Neutrophil (primary cell): Measurements from ENCODE around the gene KY.

ENCODE experiments used
- H3K27ac ChIP-seq: fragments of 200-600 bp; sonication (generic); 2 replicates; pipeline ENCODE4 v1.5.1; 2016; ENCODE audit warnings: mild to moderate bottlenecking, moderate library complexity
- H3K27me3 ChIP-seq: fragments of 200-600 bp; sonication (generic); 2 replicates; pipeline ENCODE4 v1.6.0; 2016; ENCODE audit warnings: mild to moderate bottlenecking
- H3K36me3 ChIP-seq: fragments of 200-600 bp; sonication (generic); 2 replicates; pipeline ENCODE4 v1.5.1; 2017
- H3K4me1 ChIP-seq, 2 experiments: fragments of 200-600 bp in 1 of 2; sonication (generic) in 1 of 2; 1 replicate in 1 of 2; 2 replicates in 1 of 2; pipeline versions ENCODE4 v1.5.1 to v1.6.1; 2013 to 2016; ENCODE audit warnings: low read depth in 1 of 2, low read length in 1 of 2, mild to moderate bottlenecking in 1 of 2, moderate library complexity in 1 of 2; ENCODE audit not compliant: control insufficient read depth in 1 of 2, insufficient read depth in 1 of 2
- H3K4me3 ChIP-seq, 2 experiments: fragments of 200-600 bp in 1 of 2; sonication (generic) in 1 of 2; 1 replicate in 1 of 2; 2 replicates in 1 of 2; pipeline ENCODE4 v1.5.1; 2013 to 2016; ENCODE audit warnings: low read depth in 1 of 2, low read length in 1 of 2, mild to moderate bottlenecking in 1 of 2, moderate library complexity in 1 of 2
- H3K9me3 ChIP-seq: fragments of 200-600 bp; sonication (generic); 2 replicates; pipeline ENCODE4 v1.5.1; 2016
- CTCF ChIP-seq: fragments of 200-600 bp; sonication (generic); IDR thresholded peaks from 2 replicates; pipeline ENCODE4 v1.5.1; 2016; ENCODE audit warnings: antibody characterized with exemption

KY gene

DNA sequence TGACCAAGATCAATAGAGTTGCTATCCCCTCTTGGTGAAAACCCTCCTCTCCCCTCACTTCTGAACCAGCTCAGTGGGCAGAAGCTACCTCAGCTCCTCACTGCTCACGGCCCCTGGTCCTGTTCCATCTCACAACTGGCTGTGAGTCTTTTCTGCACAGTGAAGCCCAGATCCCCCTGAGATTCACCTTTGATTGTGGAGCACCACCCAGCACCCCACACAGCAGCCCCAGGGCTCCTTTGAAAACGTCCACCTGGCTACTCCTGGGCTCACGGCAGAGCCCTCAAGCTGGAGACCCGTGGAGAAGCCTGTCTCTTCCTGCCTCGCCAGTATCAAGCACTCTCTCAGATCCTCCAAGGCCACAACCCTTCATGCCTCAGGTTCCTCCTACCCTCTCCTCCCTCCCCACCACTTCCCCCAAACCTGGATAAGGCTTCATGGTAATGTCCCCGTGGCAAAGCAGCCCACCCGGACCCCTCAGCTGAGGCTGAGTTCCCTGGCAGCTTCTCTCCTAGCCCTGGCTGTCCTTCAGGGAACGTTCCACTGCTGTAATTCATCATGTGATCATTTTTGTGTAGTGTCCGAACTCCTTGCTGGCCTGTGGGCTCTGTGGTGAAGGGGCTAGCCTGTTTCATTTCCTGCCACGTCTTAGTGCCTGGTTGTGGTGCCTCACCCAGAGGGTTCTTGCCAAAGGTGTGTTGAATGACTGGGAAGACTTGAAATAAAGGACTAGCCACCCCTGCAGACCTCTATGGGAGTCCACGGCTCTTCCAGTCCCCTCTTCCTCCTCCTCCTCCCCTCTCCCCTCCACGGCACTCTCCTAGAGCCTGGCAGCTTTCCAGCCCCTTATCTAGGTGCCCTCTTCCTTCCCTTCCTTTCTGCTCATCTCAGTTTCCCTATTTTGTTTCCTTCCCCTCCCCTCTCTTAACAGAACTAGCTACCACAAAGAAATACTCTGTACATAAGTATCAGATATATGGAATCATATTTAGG is 44.5 kb downstream of the KY start:
- H3K4me1 ChIP-seq: peaks cover 73 to 83% of the 10 kb centered on the region in 2 experiments
- peaks cover 67% of the 10 kb centered on the region for H3K36me3 ChIP-seq
- TF ChIP-seq CTCF: no peak
- H3K4me3 ChIP-seq: peak overlapping the region; percentile 48 to 56
- no peaks in the 10 kb centered on the region for H3K9me3 ChIP-seq
- H3K27me3 ChIP-seq: no peaks in the 10 kb centered on the region
- peak overlapping the region; percentile 99 for H3K27ac ChIP-seq

GRCh38 chr3:134605556-134605955 is 45.3 kb downstream of the KY start:
- Histone ChIP-seq H3K27ac (peak overlapping the region; percentile 99), H3K4me3 (peak overlapping the region; percentile 48 to 56), H3K27me3 (no peaks in the 10 kb centered on the region), H3K9me3 (no peaks in the 10 kb centered on the region), H3K36me3 (peaks cover 69% of the 10 kb centered on the region), H3K4me1 (peaks cover 81 to 90% of the 10 kb centered on the region in 2 experiments)
- no peak for TF ChIP-seq CTCF

DNA sequence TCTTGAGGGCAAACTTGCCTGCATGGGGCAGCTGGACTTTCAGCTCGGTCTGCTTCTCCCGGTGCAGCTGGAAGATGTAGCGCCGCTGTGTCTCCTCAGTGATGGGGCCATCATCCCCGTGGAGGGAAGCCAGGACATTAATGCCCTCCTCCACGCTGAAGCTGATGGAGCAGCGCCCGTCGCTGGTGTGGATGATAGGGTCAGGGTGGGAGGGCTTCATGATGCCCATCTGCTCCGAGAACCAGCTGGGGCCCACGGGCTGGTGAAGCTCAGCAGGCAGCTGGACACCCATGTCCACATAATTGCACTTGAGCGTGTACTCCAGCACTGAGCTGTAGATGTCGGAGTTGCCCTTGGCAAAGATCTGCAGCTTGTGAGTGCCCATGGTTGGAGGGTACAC is 46.9 kb downstream of the KY start:
- H3K27ac ChIP-seq: peak overlapping the region; percentile 99
- no peak for TF ChIP-seq CTCF

DNA sequence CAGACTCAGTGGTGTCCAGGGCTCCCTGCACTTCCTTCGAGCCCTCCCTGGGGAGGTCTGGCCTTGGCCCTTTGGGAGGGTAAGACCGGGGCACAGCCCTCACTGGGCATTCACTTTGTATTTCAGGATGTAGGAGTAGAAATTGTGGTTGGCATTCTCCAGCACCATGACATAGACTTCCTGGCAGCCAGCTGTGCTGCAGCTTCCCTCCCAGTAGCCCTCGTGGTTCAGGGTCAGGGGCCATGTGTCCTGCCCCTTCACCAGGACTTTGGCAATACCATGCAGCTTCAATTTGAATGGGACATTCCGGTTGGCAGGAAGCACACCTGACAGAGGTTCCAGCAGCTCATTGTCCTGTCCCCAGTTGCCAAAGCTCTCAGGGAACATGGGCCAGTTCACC is 47.3 kb downstream of the KY start:
- no peak for TF ChIP-seq CTCF
- Histone ChIP-seq H3K27ac (peak overlapping the region; percentile 99), H3K27me3 (no peaks in the 10 kb centered on the region), H3K4me1 (peaks cover 92 to 93% of the 10 kb centered on the region in 2 experiments), H3K4me3 (peak overlapping the region in 1 of 2 experiments; percentile 19), H3K9me3 (no peaks in the 10 kb centered on the region), H3K36me3 (peaks cover 70% of the 10 kb centered on the region)

More for the DNA sequence above, 46.9 kb downstream of the KY start:
- Histone ChIP-seq H3K36me3 (peaks cover 74% of the 10 kb centered on the region), H3K4me1 (peaks cover 92 to 96% of the 10 kb centered on the region in 2 experiments), H3K9me3 (no peaks in the 10 kb centered on the region), H3K27me3 (no peaks in the 10 kb centered on the region), H3K4me3 (peak overlapping the region in 1 of 2 experiments; percentile 56)

DNA sequence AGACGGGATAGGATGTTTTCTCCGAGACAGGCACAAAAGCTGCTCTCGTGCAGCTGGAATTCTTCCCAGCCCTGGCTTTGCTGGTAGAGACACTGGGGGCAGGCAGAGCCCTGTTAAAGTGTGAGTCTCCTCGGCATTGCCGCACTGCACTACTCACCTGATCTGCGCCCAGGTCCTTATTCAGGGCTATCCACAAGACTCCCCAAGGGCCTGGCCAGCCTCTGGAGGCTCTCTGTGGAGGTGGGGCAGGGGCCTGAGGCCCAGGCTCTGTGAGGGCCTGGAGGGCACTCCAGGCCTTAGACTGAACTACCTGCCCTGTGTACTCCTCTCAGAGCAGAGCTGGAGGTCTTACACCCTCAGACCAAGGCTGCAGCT is 48.4 kb downstream of the KY start:
- no peak for TF ChIP-seq CTCF
- H3K4me3 ChIP-seq: peak overlapping the region in 1 of 2 experiments; percentile 19
- H3K9me3 ChIP-seq: no peaks in the 10 kb centered on the region
- no peaks in the 10 kb centered on the region for H3K27me3 ChIP-seq
- H3K36me3 ChIP-seq: peaks cover 64% of the 10 kb centered on the region
- H3K4me1 ChIP-seq: peaks cover 92 to 93% of the 10 kb centered on the region in 2 experiments
- H3K27ac ChIP-seq: peak overlapping the region; percentile 99
